Heart right ventricle (tissue), 16 donors: ENCODE data around the gene MRGPRF. TPM values are rescaled to one million over a fixed set of nuclear protein-coding genes. Genes with fewer than 3 reads are reported as not detected.

Source experiments
- ATAC-seq, 8 donors: fragments of 200-7000 bp; cut with Tn5 transposase; one replicate each; pipeline ENCODE4 v1.9.1; 2020; ENCODE audit warnings: mild to moderate bottlenecking in 8 of 8, moderate library complexity in 8 of 8, moderate number of reproducible peaks in 1 of 8
- DNase-seq, 2 donors: peaks; one replicate each; pipeline ENCODE4 v3.0.0-alpha.2; 2020
- H3K27ac ChIP-seq, 10 donors: fragments of 200-600 bp; sonication (generic) in 2 of 10; one replicate each; pipeline versions ENCODE4 v1.5.0 to v1.8.0; 2020 to 2022; ENCODE audit warnings: mild to moderate bottlenecking in 3 of 10
- H3K27me3 ChIP-seq, 7 donors: fragments of 200-600 bp; one replicate each; pipeline ENCODE4 v1.8.0; 2021 to 2022; ENCODE audit warnings: mild to moderate bottlenecking in 2 of 7
- H3K36me3 ChIP-seq, 9 donors: fragments of 200-600 bp; sonication (generic) in 1 of 9; one replicate each; pipeline versions ENCODE4 v1.5.0 to v1.8.0; 2020 to 2022; ENCODE audit warnings: mild to moderate bottlenecking in 2 of 9
- H3K4me1 ChIP-seq, 9 donors: fragments of 200-600 bp; sonication (generic) in 1 of 9; one replicate each; pipeline versions ENCODE4 v1.5.0 to v1.8.0; 2020 to 2022; ENCODE audit warnings: mild to moderate bottlenecking in 4 of 9
- H3K4me3 ChIP-seq, 10 donors: fragments of 200-600 bp; sonication (generic) in 2 of 10; one replicate each; pipeline versions ENCODE4 v1.5.0 to v1.8.0; 2020 to 2022; ENCODE audit warnings: mild to moderate bottlenecking in 7 of 10, moderate library complexity in 2 of 10
- H3K9me3 ChIP-seq, 11 donors: fragments of 200-600 bp in 10 of 11; sonication (generic) in 2 of 11; one replicate each; pipeline versions ENCODE4 v1.5.0 to v1.8.0; 2013 to 2022; ENCODE audit warnings: mild to moderate bottlenecking in 2 of 11, control low read depth in 1 of 11, moderate library complexity in 1 of 11
- CTCF ChIP-seq, 9 donors: fragments of 200-600 bp; sonication (generic) in 2 of 9; IDR thresholded peaks; one replicate each; pipeline versions ENCODE4 v1.5.0 to v1.8.0; 2021 to 2022; ENCODE audit warnings: antibody characterized with exemption in 9 of 9, mild to moderate bottlenecking in 5 of 9, moderate library complexity in 1 of 9
- WGBS, 2 donors: extraction: QIAGEN DNeasy Blood & Tissue Kit; methylation state at CpG; one replicate each; pipeline ENCODE4 v1.1.7; 2013; ENCODE audit warnings: inconsistent platforms in 1 of 2; 5-methylcytosine and 5-hydroxymethylcytosine counted together
- intact Hi-C, 10 donors: fragments of 100-400 bp; cut with DNase I; formaldehyde crosslinking; loops; one replicate each; pipeline versions ENCODE4 v1.11.1 to v1.14.2; 2022
- polyA plus RNA-seq, 2 donors: library from polyadenylated mRNA; stranded (reverse); fragments of 200-250 nt; gene quantifications; one replicate each; pipeline ENCODE4 v1.2.3, GENCODE V29; 2013
- total RNA-seq, 10 donors: library from RNA; stranded (reverse); fragmentation: NEBNext Ultra II Directional in 3 of 10; extraction: Animal tissue kit (Norgen Biotek cat#: 25700) in 3 of 10; gene quantifications; one replicate each; pipeline versions ENCODE4 v1.2.1 to v1.2.4, GENCODE V29; 2021 to 2023
- donor health status: Arrhythmogenic right ventricular cardiomyopathy.
- donor health status: ischemic (EF 13 %, LVEDD 7.1; RV severe dilation, severe dysfunction).
- donor health status: healthy with polysubstance abuse.
- donor health status: DM: no; HTN: yes; CAD: no.
- donor health status: DM: no; HTN: no; CAD: no.
- donor health status: ischemic (EF 25% LVEDD 6.9; RV normal size, moderate dysfunction).
- donor health status: ischemic (EF 25% LVEDD 5.7; RV mildly dilated, moderate dysfunction).
- donor health status: healthy.
- donor health status: DM: yes; HTN: yes; CAD: no.
- donor health status: Ischemic cardiomyopathy.
- donor health status: ischemic (EF 35%, LVEDD 5.7; RV mildly dilated, moderate dysfunction).
- donor health status: nonischemic (EF 11% LVEDD 7.7; RV severe dilation, severe dysfunction).
- donor health status: DM: yes; HTN: yes; CAD: no.
- donor health status: PGD.
- donor health status: ischemic (EF 29% LVEDD 5.4; RV normal size, mild dysfunction).
- donor health status: nonischemic (EF 23%, LVEDD 6.1; RV moderate dilation, normal function).

MRGPRF gene
- total and polyA plus RNA-seq, 12 donors, result 0.98 to 10.7 (median 2.4) TPM

DNA sequence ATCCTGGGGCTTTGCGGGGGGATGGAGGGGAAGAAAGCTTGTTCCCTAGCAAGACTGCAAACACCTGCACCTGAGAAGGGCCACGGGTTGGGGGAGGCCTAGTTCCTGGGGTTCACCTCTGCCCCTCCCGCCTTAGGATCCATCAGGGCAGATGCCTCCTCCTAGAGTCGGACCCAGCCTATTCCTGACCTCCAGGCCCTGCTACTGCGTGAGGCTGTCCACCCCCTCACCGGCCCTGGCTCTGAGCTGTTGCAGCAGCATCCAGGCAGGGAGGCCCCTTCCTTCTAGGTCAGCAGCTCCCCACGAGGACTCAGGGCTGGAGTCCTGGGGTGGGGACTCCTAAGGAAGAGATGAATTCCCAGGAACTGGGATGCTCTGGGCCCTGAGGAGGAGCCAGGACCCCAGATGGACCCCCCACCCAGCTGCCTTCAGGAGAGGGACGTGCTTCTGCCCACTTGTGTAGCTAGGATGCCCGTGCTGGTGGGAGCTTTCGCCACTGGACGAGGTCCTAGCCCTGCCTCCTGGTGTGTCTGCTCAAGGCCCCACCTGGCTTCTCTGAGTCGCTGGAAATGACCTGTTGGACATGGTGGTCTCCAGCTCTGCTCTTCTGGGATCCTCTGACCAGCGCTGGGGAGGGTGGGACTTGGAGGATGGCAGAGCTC lies 10.3 kb downstream of the MRGPRF start:
- no peak for TF ChIP-seq CTCF (IDR thresholded peaks at IDR 0.05)
- Histone ChIP-seq H3K4me3 (no peak overlapping the region), H3K4me1 (peaks cover 0 to 35% (median 14%) of the 10 kb centered on the region in 9 donors), H3K9me3 (no peaks in the 10 kb centered on the region), H3K27me3 (peaks cover 0 to 3% (median 0%) of the 10 kb centered on the region in 7 donors), H3K36me3 (peaks cover 0 to 9% (median 0%) of the 10 kb centered on the region in 9 donors), H3K27ac (no peak overlapping the region)
- ATAC-seq, result no peak
- no peak for DNase-seq
- 88 to 91% methylated on average over 13 of the region's 13 CpGs for WGBS, 2 donors
- intact Hi-C loops, result no loop called here

DNA sequence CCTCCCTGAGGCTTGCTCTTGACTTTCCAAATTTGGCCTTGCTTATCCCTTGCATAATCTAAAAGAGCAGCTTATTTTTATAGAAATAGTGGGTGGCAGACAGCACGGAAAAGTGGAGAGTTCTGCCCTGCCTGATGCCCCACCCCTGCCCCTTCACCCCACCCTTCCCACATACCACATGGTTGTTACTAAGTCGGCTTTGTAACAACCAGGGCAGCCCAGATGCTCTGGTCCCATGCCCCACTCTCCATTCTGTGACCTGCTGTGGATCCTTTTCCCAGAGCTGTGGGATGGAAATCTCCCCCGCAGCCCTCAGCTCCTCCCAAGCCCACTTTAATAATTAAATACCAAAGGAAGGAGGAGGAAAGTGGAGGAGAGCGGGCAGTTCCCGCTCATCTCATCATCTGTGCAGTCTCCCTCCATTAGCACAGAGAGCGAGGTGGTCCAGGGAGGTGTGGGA lies 10.9 kb downstream of the MRGPRF start:
- H3K27ac ChIP-seq, result no peak overlapping the region
- no peak for TF ChIP-seq CTCF (IDR thresholded peaks at IDR 0.05)
- intact Hi-C loops, result no loop called here
- DNase-seq (no peak), ATAC-seq (no peak)
- peaks cover 0 to 32% (median 14%) of the 10 kb centered on the region in 9 donors for H3K4me1 ChIP-seq
- no peak overlapping the region for H3K4me3 ChIP-seq
- no peaks in the 10 kb centered on the region for H3K9me3 ChIP-seq
- peaks cover 0 to 9% (median 0%) of the 10 kb centered on the region in 9 donors for H3K36me3 ChIP-seq
- 90 to 95% methylated on average over 6 of the region's 6 CpGs for WGBS, 2 donors
- H3K27me3 ChIP-seq, result peaks cover 0 to 3% (median 0%) of the 10 kb centered on the region in 7 donors

DNA sequence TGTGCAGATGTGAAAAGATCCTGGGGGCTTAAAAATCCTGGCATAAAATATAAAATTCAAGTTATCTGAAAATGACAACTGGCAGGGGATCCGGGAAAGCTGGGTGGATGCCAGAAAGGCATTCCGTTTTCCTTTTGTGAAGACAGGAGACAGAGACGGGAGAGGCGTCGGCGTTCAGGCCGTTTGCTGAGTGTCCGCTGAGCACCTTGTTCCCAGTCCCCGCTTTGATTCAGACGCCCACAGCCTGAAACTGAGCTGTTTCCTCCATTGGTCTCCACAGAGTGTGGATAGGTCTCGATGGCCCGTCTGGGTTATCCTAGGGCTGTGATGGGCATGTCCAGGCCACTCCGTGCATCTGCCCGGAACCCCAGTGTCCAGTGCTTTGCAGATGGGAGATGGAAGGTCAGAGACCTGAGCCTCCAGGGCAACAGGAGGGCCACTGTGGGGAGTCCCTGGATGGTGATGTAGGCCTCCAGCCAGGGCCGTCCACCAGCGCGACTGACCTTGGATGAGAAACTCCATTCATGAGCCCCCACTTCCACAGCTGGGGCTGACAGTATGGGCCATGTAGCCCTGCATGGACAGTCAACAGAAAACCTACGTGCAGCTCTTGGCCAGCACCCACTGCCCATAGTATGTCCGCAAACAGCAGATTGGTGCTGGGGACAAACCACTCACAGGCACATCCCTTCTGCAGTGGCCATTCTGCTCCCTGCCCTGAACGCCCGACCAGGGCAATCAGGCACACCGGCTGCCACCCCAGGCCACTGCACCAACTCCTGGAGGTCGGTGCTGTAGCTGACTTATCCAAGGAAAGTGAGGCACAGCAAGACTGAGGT lies 11.6 kb downstream of the MRGPRF start:
- H3K9me3 ChIP-seq, result no peaks in the 10 kb centered on the region
- H3K4me1 ChIP-seq, result peaks cover 0 to 32% (median 14%) of the 10 kb centered on the region in 9 donors
- intact Hi-C loops, result no loop called here
- peaks cover 0 to 9% (median 0%) of the 10 kb centered on the region in 9 donors for H3K36me3 ChIP-seq
- TF ChIP-seq CTCF (IDR thresholded peaks at IDR 0.05), result no peak
- ATAC-seq (peak in 1 of 8 donors; percentile 8), DNase-seq (peak in 1 of 2 donors; percentile 3)
- 86 to 87% methylated on average over 23 of the region's 23 CpGs for WGBS, 2 donors
- H3K4me3 ChIP-seq, result no peak overlapping the region
- peaks cover 0 to 3% (median 0%) of the 10 kb centered on the region in 7 donors for H3K27me3 ChIP-seq
- peak overlapping the region in 7 of 10 donors; percentile 4 to 47 (median 20) for H3K27ac ChIP-seq

DNA sequence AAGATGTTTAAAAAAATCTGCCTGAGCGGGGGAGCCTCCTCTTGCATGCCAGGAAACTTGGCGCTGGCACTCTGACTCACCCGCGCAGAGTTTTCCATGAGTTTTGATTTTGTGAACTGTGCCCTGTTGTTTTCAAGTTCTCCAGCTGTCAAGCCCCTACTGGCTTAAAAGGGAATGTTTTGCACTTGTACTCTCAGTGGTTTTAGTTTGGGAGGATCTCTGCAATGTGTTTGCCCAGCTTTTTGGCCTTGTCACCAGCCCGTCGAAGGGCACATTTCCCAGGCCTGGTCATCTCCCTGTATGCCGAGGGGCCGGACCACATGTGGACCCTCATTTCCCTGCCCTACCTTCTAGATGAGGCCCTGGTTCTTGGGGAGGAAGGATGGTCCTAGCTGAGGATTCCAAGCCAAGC lies 12.2 kb downstream of the MRGPRF start:
- no peaks in the 10 kb centered on the region for H3K9me3 ChIP-seq
- no peak for DNase-seq
- peak overlapping the region in 6 of 10 donors; percentile 4 to 51 (median 36) for H3K27ac ChIP-seq
- intact Hi-C loops, result no loop called here
- peak in 7 of 9 donors; percentile 22 to 48 (median 38) for TF ChIP-seq CTCF (IDR thresholded peaks at IDR 0.05)
- H3K27me3 ChIP-seq, result peaks cover 0 to 3% (median 0%) of the 10 kb centered on the region in 7 donors
- 63 to 76% methylated on average over 8 of the region's 8 CpGs for WGBS, 2 donors
- H3K4me1 ChIP-seq, result peaks cover 0 to 32% (median 14%) of the 10 kb centered on the region in 9 donors
- H3K36me3 ChIP-seq, result peaks cover 0 to 9% (median 0%) of the 10 kb centered on the region in 9 donors
- ATAC-seq, result peak in 6 of 8 donors; percentile 31 to 52 (median 42)
- no peak overlapping the region for H3K4me3 ChIP-seq
